Activated CD8-positive, alpha-beta memory T cell treated with anti-CD3 and anti-CD28 coated beads, Interleukin-2, amount 10 ng/mL, durations not matched to agents 7 days and 5 days (primary cell): ENCODE results near the gene NUP62CL. TPM values are rescaled to one million over a fixed set of nuclear protein-coding genes. Genes with fewer than 3 reads are reported as not detected.
"Not testable (repeated sequence)": the region's sequence is repeated elsewhere in the genome, so short reads cannot be mapped to it uniquely, and the experiment has no call there.

Experiments used
- ATAC-seq: fragments of 150-1000 bp; cut with Tn5 transposase; one replicate; pipeline ENCODE4 v1.10.0; 2021; ENCODE audit warnings: moderate library complexity
- CTCF ChIA-PET: fragments of 350-600 bp; sonication (Branson Sonifier 250); formaldehyde crosslinking; loops from one replicate; lab custom pipeline; 2021; ENCODE audit warnings: antibody characterized with exemption; lab: Charles Lee
- DNase-seq: peaks from one replicate; pipeline ENCODE4 v3.0.0-alpha.2; 2020
- H3K27ac Mint-ChIP-seq: one replicate; pipeline ENCODE4 v1.8.0; 2021; ENCODE audit warnings: mild to moderate bottlenecking, mixed read lengths
- H3K27me3 Mint-ChIP-seq: one replicate; pipeline ENCODE4 v1.8.0; 2021; ENCODE audit warnings: mixed read lengths
- H3K36me3 Mint-ChIP-seq: one replicate; pipeline ENCODE4 v1.8.0; 2021; ENCODE audit warnings: mild to moderate bottlenecking, mixed read lengths
- H3K4me1 Mint-ChIP-seq: one replicate; pipeline ENCODE4 v1.8.0; 2021; ENCODE audit warnings: mixed read lengths
- H3K4me3 Mint-ChIP-seq: one replicate; pipeline ENCODE4 v1.8.0; 2021; ENCODE audit warnings: mild to moderate bottlenecking, moderate library complexity, mixed read lengths
- H3K9me3 Mint-ChIP-seq: one replicate; pipeline ENCODE4 v1.8.0; 2022; ENCODE audit warnings: low read depth, mixed read lengths
- total RNA-seq, 2 experiments: library from RNA; stranded (reverse); gene quantifications; one replicate each; pipeline ENCODE4 v1.2.3, GENCODE V29; 2021

NUP62CL gene
- total RNA-seq: 1 to 10 TPM; 2.0 to 3.0 TPM

GRCh38 chrX:107205770-107206696 is at the start of gene NUP62CL, which contains the start of gene DNAAF6:
Gene NUP62CL, minus strand, starts transcription at chrX:107206433. Its CDS starts 31,287 bp downstream, at chrX:107175146.
Gene DNAAF6, plus strand, starts transcription at chrX:107206611. Its CDS starts 6,265 bp downstream, at chrX:107212876.
- DNase-seq: peak; percentile 81
- H3K27me3 Mint-ChIP-seq: no peaks in the 10 kb centered on the region
- CTCF ChIA-PET: interaction anchor here (0.7 kb wide), 1 partner anchor 210 kb away, joined by 3 read pairs; no protein-coding TSS in a partner anchor

DNA sequence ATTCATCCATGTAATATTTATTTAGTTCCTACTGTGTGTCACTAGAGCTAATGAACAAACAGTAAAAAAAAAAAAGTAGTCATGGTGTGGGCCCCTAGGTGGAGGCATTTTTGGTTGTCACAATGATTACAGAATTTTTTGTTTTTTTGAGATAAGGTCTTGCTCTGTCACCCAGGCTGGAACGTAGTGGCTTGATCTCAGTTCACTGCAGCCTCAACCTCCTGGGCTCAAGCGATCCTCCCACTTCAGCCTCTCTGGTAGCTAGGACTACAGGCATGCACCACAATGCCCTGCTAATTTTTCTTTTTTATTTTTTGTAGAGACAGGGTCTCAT is 22.2 kb upstream of the NUP62CL start:
- ATAC-seq (no peak), DNase-seq (no peak)
- CTCF ChIA-PET: no interaction called here
- no peaks in the 10 kb centered on the region for H3K9me3 Mint-ChIP-seq
- peaks cover 2% of the 10 kb centered on the region for H3K27me3 Mint-ChIP-seq
- no peaks in the 10 kb centered on the region for H3K36me3 Mint-ChIP-seq
- H3K4me1 Mint-ChIP-seq: no peaks in the 10 kb centered on the region
- H3K27ac Mint-ChIP-seq: no peak overlapping the region
- H3K4me3 Mint-ChIP-seq: no peak overlapping the region

More at GRCh38 chrX:107205770-107206696, at the start of gene NUP62CL, which contains the start of gene DNAAF6:
- peak; percentile 96 for ATAC-seq
- H3K27ac Mint-ChIP-seq: peak within 1 kb of the TSS; percentile 73
- peak within 1 kb of the TSS; percentile 91 for H3K4me3 Mint-ChIP-seq
- H3K4me1 Mint-ChIP-seq: peaks cover 6% of the 10 kb centered on the region
- no peaks in the 10 kb centered on the region for H3K36me3 Mint-ChIP-seq
- H3K9me3 Mint-ChIP-seq: no peaks in the 10 kb centered on the region

- no peaks in the 10 kb centered on the region for H3K9me3 Mint-ChIP-seq
- no peak overlapping the region for H3K27ac Mint-ChIP-seq
- H3K4me3 Mint-ChIP-seq: no peak overlapping the region
- H3K4me1 Mint-ChIP-seq: no peaks in the 10 kb centered on the region
- CTCF ChIA-PET: no interaction called here
- no peak for DNase-seq
- peaks cover 2% of the 10 kb centered on the region for H3K27me3 Mint-ChIP-seq
- ATAC-seq: no peak
- no peaks in the 10 kb centered on the region for H3K36me3 Mint-ChIP-seq
Observed at GRCh38 chrX:107227780-107228485, 21.7 kb upstream of the NUP62CL start.

DNA sequence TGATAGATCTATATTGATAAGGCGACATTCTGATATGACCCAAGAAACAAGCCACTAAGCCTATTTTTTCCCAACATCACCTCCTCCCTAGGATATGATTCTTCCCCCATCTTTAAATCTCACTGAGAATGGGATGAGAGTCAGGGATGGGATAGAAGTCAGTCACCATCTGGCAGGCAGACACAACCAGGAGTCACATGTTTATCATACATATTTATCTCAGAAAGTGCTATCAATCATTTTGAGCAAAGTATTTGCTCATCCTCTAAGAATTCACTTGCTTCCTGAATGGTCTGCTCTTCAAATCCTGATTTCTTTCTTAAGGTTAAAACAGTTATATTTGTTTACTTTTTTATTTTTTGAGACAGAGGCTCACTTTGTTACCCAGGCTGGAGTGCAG is 20.5 kb upstream of the NUP62CL start:
- peaks cover 2% of the 10 kb centered on the region for H3K27me3 Mint-ChIP-seq
- CTCF ChIA-PET: no interaction called here
- H3K4me3 Mint-ChIP-seq: no peak overlapping the region
- H3K9me3 Mint-ChIP-seq: no peaks in the 10 kb centered on the region
- H3K27ac Mint-ChIP-seq: no peak overlapping the region
- ATAC-seq (no peak), DNase-seq (no peak)
- no peaks in the 10 kb centered on the region for H3K36me3 Mint-ChIP-seq
- no peaks in the 10 kb centered on the region for H3K4me1 Mint-ChIP-seq

- Mint-ChIP-seq H3K4me1 (no peaks in the 10 kb centered on the region), H3K27me3 (peaks cover 5% of the 10 kb centered on the region), H3K36me3 (no peaks in the 10 kb centered on the region), H3K4me3 (no peak overlapping the region), H3K27ac (no peak overlapping the region), H3K9me3 (no peaks in the 10 kb centered on the region)
- CTCF ChIA-PET: no interaction called here
- ATAC-seq (no peak), DNase-seq (no peak)
Observed at GRCh38 chrX:107213477-107213876, 7.2 kb upstream of the NUP62CL start.

- no peaks in the 10 kb centered on the region for H3K9me3 Mint-ChIP-seq
- H3K27ac Mint-ChIP-seq: no peak overlapping the region
- H3K4me3 Mint-ChIP-seq: no peak overlapping the region
- H3K27me3 Mint-ChIP-seq: no peaks in the 10 kb centered on the region
- H3K4me1 Mint-ChIP-seq: peaks cover 6% of the 10 kb centered on the region
- H3K36me3 Mint-ChIP-seq: no peaks in the 10 kb centered on the region
- CTCF ChIA-PET: no interaction called here
- DNase-seq (no peak), ATAC-seq (no peak)
Observed at GRCh38 chrX:107207943-107208342, 1.7 kb upstream of the NUP62CL start.

DNA sequence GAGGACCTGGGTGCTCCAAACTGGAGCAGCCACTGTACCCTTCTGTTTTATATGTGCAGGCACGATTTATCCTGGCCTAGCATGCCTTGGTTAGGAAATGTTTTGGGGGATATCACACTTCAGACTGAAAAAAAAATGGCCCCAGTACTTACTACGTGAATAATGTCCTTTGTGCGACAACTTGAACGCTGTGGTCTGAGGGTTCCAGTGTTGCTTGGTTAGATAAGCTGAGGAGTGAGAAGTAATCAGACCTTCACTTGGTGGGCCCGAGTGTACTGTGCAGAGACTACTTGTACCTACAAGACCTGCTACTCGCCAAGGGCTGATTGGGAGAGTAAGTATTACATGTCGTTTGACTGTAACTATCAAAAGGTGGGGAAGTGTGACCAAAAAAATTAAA is 856 bp upstream of the NUP62CL start:
- no peak overlapping the region for H3K4me3 Mint-ChIP-seq

GRCh38 chrX:107206697-107207065 is 448 bp upstream of the NUP62CL start:
- Mint-ChIP-seq H3K36me3 (no peaks in the 10 kb centered on the region), H3K27ac (no peak overlapping the region), H3K9me3 (no peaks in the 10 kb centered on the region), H3K4me1 (peaks cover 6% of the 10 kb centered on the region), H3K4me3 (peak overlapping the region; percentile 91), H3K27me3 (no peaks in the 10 kb centered on the region)
- no peak for DNase-seq
- no peak for ATAC-seq
- CTCF ChIA-PET: no interaction called here

More for the DNA sequence above, 856 bp upstream of the NUP62CL start:
- ATAC-seq: no peak
- Mint-ChIP-seq H3K9me3 (no peaks in the 10 kb centered on the region), H3K27ac (no peak overlapping the region), H3K27me3 (no peaks in the 10 kb centered on the region), H3K36me3 (no peaks in the 10 kb centered on the region), H3K4me1 (peaks cover 6% of the 10 kb centered on the region)
- DNase-seq: no peak
- CTCF ChIA-PET: no interaction called here

- H3K27me3 Mint-ChIP-seq: no peaks in the 10 kb centered on the region
- no peak overlapping the region for H3K4me3 Mint-ChIP-seq
- peaks cover 6% of the 10 kb centered on the region for H3K4me1 Mint-ChIP-seq
- no peak for DNase-seq
- CTCF ChIA-PET: interaction anchor here (0.6 kb wide), 1 partner anchor 10 kb away, joined by 3 read pairs; no protein-coding TSS in a partner anchor
- H3K9me3 Mint-ChIP-seq: no peaks in the 10 kb centered on the region
- H3K27ac Mint-ChIP-seq: no peak overlapping the region
- H3K36me3 Mint-ChIP-seq: no peaks in the 10 kb centered on the region
- ATAC-seq: no peak
Observed at GRCh38 chrX:107204068-107204605, 2.1 kb downstream of the NUP62CL start.

GRCh38 chrX:107199491-107199890 is 6.7 kb downstream of the NUP62CL start:
- Mint-ChIP-seq H3K27me3 (no peaks in the 10 kb centered on the region), H3K4me1 (no peaks in the 10 kb centered on the region), H3K4me3 (no peak overlapping the region), H3K9me3 (no peaks in the 10 kb centered on the region), H3K36me3 (no peaks in the 10 kb centered on the region), H3K27ac (no peak overlapping the region)
- DNase-seq (no peak), ATAC-seq (no peak)
- CTCF ChIA-PET: no interaction called here

GRCh38 chrX:107198074-107198473 is 8.2 kb downstream of the NUP62CL start:
- H3K36me3 Mint-ChIP-seq, CTCF ChIA-PET, H3K4me1 Mint-ChIP-seq, H3K27me3 Mint-ChIP-seq, H3K4me3 Mint-ChIP-seq, DNase-seq, H3K27ac Mint-ChIP-seq, H3K9me3 Mint-ChIP-seq, ATAC-seq: not testable (repeated sequence)

DNA sequence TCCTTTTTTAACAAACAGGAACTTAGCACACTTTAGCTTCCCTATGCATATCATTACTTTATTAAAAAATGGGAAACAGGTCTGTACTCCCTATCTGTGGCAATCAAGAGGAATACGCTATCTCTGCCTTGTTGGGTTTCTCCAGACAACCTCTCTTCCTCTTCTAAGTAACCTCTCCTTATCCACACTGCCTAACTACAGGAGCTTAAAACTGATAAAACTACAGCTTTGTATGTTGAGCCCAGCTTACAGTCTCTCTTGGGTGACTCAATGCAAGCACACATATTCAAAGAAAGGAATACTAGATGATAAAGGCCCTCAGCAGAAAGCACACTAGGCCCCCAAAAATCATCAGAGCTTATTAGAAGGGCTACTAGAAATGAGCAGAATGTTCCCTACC is 8.9 kb downstream of the NUP62CL start:
- Mint-ChIP-seq H3K4me3 (no peak overlapping the region), H3K9me3 (no peaks in the 10 kb centered on the region), H3K27ac (no peak overlapping the region), H3K4me1 (no peaks in the 10 kb centered on the region), H3K27me3 (no peaks in the 10 kb centered on the region), H3K36me3 (no peaks in the 10 kb centered on the region)
- ATAC-seq: no peak
- CTCF ChIA-PET: no interaction called here
- DNase-seq: no peak

DNA sequence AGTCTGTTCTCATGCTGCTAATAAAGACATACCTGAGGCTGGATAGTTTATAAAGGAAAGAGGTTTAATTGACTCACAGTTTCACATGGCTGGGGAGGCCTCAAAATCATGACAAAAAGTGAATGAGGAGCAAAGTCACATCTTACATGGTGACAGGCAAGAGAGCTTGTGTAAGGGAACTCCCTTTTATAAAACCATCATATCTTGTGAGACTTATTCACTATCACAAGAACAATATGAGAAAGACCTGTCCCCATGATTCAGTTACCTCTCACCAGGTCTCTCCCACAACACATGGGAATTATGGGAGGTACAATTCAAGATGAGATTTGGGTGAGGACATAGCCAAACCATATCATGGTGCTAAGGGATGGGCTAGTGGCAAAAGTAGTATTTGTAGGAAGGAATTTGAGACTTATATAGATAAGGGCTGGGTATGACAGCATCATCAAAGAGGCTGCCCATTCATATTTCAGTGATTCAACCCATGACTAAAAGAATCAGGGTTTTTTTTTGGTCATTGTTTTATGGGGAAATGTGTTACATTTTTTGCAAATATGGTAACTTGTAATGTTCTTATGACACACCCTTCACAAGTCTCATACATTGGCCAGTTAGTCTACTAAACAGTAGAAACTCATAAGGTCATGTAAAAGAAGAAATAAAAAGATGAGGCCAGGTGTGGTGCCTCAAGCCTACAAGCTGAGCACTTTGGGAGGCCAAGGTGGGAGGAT is 34.7 kb downstream of the NUP62CL start:
- Mint-ChIP-seq H3K4me3 (no peak overlapping the region), H3K27me3 (no peaks in the 10 kb centered on the region), H3K36me3 (no peaks in the 10 kb centered on the region), H3K9me3 (no peaks in the 10 kb centered on the region), H3K4me1 (peaks cover 2% of the 10 kb centered on the region), H3K27ac (no peak overlapping the region)
- DNase-seq (no peak), ATAC-seq (no peak)
- CTCF ChIA-PET: no interaction called here
